ENCODE data around the gene CFDP1.

DNA sequence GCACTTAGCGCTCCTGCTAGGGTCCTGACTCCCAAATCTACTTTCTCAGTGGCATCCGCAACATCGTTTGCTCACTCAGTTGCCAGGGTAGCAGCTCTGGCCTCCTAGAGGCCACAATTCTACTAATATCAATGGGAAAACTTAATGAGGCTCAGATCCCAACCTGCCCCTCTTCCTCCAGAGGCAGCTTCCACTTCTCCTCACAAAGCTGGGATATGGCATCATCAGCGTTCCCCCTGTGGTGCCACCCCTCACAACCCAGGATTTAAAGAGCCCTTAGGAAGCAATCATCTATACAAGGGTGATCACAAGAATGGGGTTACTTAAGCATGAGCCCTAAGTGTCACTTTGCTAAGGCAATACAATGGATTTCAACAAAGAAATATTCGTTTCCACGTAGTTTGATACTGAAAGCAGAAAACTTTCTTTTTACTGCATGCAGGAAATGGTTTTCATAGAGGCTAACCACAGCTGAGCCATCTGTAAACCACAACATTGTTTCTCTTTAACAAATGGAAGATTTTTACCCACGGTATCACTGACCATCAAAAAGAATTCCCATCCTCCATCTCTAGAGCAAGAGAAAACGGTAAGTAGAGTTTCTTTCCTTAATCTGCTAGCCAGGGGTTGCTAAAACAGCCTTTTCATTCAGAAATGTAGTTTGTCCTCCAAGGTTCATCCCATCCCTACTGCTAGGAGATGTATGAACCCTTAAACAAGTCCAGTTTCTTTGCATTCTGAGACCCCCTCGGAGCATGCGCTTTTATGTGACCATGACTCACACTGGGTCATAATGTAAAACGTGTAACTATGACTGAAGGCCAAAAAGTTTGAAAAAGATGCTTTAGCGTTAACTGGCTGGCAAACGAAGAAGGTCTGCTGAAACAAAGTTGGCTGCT, 113.5 kb downstream of the CFDP1 start:
- no peak for TF ChIP-seq ZNF558 (tag by site-specific recombination; IDR thresholded peaks at IDR 0.05)
- TF ChIP-seq, protein P1, sequence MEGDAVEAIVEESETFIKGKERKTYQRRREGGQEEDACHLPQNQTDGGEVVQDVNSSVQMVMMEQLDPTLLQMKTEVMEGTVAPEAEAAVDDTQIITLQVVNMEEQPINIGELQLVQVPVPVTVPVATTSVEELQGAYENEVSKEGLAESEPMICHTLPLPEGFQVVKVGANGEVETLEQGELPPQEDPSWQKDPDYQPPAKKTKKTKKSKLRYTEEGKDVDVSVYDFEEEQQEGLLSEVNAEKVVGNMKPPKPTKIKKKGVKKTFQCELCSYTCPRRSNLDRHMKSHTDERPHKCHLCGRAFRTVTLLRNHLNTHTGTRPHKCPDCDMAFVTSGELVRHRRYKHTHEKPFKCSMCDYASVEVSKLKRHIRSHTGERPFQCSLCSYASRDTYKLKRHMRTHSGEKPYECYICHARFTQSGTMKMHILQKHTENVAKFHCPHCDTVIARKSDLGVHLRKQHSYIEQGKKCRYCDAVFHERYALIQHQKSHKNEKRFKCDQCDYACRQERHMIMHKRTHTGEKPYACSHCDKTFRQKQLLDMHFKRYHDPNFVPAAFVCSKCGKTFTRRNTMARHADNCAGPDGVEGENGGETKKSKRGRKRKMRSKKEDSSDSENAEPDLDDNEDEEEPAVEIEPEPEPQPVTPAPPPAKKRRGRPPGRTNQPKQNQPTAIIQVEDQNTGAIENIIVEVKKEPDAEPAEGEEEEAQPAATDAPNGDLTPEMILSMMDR (tag by site-specific recombination; IDR thresholded peaks at IDR 0.05), result no peak
- TF ChIP-seq ZBTB17 (tag by site-specific recombination; IDR thresholded peaks at IDR 0.05), result no peak
- no peak for TF ChIP-seq HOXD13 (CRISPR knock-in tag; IDR thresholded peaks at IDR 0.05; ENCODE audit: borderline replicate concordance)
- TF ChIP-seq ZNF776 (tag by site-specific recombination; IDR thresholded peaks at IDR 0.05; ENCODE audit: borderline replicate concordance), result no peak
- TF ChIP-seq, protein P2, sequence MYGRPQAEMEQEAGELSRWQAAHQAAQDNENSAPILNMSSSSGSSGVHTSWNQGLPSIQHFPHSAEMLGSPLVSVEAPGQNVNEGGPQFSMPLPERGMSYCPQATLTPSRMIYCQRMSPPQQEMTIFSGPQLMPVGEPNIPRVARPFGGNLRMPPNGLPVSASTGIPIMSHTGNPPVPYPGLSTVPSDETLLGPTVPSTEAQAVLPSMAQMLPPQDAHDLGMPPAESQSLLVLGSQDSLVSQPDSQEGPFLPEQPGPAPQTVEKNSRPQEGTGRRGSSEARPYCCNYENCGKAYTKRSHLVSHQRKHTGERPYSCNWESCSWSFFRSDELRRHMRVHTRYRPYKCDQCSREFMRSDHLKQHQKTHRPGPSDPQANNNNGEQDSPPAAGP (tag by site-specific recombination; IDR thresholded peaks at IDR 0.05), result no peak
- TF ChIP-seq, protein P3, sequence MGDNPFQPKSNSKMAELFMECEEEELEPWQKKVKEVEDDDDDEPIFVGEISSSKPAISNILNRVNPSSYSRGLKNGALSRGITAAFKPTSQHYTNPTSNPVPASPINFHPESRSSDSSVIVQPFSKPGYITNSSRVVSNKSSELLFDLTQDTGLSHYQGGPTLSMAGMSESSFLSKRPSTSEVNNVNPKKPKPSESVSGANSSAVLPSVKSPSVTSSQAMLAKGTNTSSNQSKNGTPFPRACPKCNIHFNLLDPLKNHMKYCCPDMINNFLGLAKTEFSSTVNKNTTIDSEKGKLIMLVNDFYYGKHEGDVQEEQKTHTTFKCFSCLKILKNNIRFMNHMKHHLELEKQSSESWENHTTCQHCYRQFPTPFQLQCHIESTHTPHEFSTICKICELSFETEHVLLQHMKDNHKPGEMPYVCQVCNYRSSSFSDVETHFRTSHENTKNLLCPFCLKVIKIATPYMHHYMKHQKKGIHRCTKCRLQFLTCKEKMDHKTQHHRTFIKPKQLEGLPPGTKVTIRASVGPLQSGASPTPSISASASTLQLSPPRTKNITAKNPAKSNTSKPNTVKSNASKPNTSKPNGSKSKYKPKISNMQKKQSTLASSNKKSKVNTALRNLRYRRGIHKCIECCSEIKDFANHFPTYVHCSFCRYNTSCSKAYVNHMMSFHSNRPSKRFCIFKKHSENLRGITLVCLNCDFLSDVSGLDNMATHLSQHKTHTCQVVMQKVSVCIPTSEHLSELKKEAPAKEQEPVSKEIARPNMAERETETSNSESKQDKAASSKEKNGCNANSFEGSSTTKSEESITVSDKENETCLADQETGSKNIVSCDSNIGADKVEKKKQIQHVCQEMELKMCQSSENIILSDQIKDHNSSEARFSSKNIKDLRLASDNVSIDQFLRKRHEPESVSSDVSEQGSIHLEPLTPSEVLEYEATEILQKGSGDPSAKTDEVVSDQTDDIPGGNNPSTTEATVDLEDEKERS (tag by site-specific recombination; IDR thresholded peaks at IDR 0.05), result no peak
- TF ChIP-seq, protein P4, sequence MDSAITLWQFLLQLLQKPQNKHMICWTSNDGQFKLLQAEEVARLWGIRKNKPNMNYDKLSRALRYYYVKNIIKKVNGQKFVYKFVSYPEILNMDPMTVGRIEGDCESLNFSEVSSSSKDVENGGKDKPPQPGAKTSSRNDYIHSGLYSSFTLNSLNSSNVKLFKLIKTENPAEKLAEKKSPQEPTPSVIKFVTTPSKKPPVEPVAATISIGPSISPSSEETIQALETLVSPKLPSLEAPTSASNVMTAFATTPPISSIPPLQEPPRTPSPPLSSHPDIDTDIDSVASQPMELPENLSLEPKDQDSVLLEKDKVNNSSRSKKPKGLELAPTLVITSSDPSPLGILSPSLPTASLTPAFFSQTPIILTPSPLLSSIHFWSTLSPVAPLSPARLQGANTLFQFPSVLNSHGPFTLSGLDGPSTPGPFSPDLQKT (IDR thresholded peaks at IDR 0.05; ENCODE audit: borderline replicate concordance, low read depth, low read length), result no peak
- TF ChIP-seq, protein P5, sequence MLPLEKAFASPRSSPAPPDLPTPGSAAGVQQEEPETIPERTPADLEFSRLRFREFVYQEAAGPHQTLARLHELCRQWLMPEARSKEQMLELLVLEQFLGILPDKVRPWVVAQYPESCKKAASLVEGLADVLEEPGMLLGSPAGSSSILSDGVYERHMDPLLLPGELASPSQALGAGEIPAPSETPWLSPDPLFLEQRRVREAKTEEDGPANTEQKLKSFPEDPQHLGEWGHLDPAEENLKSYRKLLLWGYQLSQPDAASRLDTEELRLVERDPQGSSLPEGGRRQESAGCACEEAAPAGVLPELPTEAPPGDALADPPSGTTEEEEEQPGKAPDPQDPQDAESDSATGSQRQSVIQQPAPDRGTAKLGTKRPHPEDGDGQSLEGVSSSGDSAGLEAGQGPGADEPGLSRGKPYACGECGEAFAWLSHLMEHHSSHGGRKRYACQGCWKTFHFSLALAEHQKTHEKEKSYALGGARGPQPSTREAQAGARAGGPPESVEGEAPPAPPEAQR (tag by site-specific recombination; IDR thresholded peaks at IDR 0.05), result no peak
